Hepatocyte (in vitro differentiated cells): ENCODE data around the gene DMGDH. TPM values are rescaled to one million over a fixed set of nuclear protein-coding genes. Genes with fewer than 3 reads are reported as not detected.
A peak's percentile ranks its signal among the peaks of the same experiment; 100 is the strongest.

Source experiments
- DNase-seq: peaks from one replicate; pipeline ENCODE4 v3.0.0-alpha.2; 2016; ENCODE audit warnings: low spot score
- H2AFZ ChIP-seq: fragments of 200-600 bp; sonication (generic); 2 replicates; pipeline ENCODE4 v1.6.0; 2016; ENCODE audit warnings: antibody characterized with exemption, mild to moderate bottlenecking
- H3K27ac ChIP-seq: fragments of 200-600 bp; sonication (generic); 2 replicates; pipeline ENCODE4 v1.5.1; 2016; ENCODE audit warnings: mild to moderate bottlenecking
- H3K27me3 ChIP-seq: fragments of 200-600 bp; sonication (generic); 2 replicates; pipeline ENCODE4 v1.6.1; 2016
- H3K36me3 ChIP-seq: fragments of 200-600 bp; sonication (generic); replicated peaks from 2 replicates; pipeline ENCODE4 v1.5.1; 2016; ENCODE audit warnings: low read depth; ENCODE audit not compliant: insufficient read depth
- H3K4me1 ChIP-seq: fragments of 200-600 bp; sonication (generic); 2 replicates; pipeline ENCODE4 v1.5.1; 2016; ENCODE audit warnings: mild to moderate bottlenecking, moderate library complexity; ENCODE audit not compliant: insufficient read depth
- H3K4me2 ChIP-seq: fragments of 200-600 bp; sonication (generic); 2 replicates; pipeline ENCODE4 v1.6.0; 2016
- H3K4me3 ChIP-seq: fragments of 200-600 bp; sonication (generic); 2 replicates; pipeline ENCODE4 v1.5.1; 2016; ENCODE audit warnings: mild to moderate bottlenecking
- H3K79me2 ChIP-seq: fragments of 200-600 bp; sonication (generic); 2 replicates; pipeline ENCODE4 v1.6.0; 2017; ENCODE audit warnings: mild to moderate bottlenecking
- H3K9me2 ChIP-seq: fragments of 200-600 bp; sonication (generic); replicated peaks from 2 replicates; pipeline ENCODE4 v1.6.0; 2017; ENCODE audit warnings: mild to moderate bottlenecking; ENCODE audit not compliant: insufficient read depth
- H3K9me3 ChIP-seq: fragments of 200-600 bp; sonication (generic); 2 replicates; pipeline ENCODE4 v1.5.1; 2016; ENCODE audit warnings: low read depth, mild to moderate bottlenecking
- H4K20me1 ChIP-seq: fragments of 200-600 bp; sonication (generic); 2 replicates; pipeline ENCODE4 v1.6.0; 2016; ENCODE audit warnings: mild to moderate bottlenecking; ENCODE audit not compliant: insufficient read depth, poor library complexity, severe bottlenecking
- EZH2 ChIP-seq: fragments of 200-600 bp; sonication (generic); IDR thresholded peaks from 2 replicates; pipeline ENCODE4 v1.6.1; 2016; ENCODE audit warnings: antibody characterized with exemption, mild to moderate bottlenecking, borderline replicate concordance
- EZH2phosphoT487 ChIP-seq: fragments of 200-600 bp; sonication (generic); IDR thresholded peaks from one replicate; pipeline ENCODE4 v1.6.1; 2018; ENCODE audit warnings: antibody characterized with exemption, mild to moderate bottlenecking, low read depth, moderate library complexity; ENCODE audit not compliant: unreplicated experiment, severe bottlenecking
- WGBS: methylation state at CpG from one replicate; pipeline ENCODE4 v1.1.6; 2016; ENCODE audit warnings: low lambda C conversion rate; ENCODE audit errors: missing lambda C conversion rate; 5-methylcytosine and 5-hydroxymethylcytosine counted together
- polyA plus RNA-seq: library from polyadenylated mRNA; unstranded; fragments of >200 nt; fragmentation: Nextera tagmentation; extraction: Ambion mirVana; gene quantifications from 2 replicates; pipeline ENCODE4 v1.2.1, GENCODE V29; 2016
- total RNA-seq: library from RNA; depleted of rRNA; stranded (reverse); fragments of >200 nt; gene quantifications from 2 replicates; pipeline ENCODE4 v1.2.3, GENCODE V29; 2014
- TF ChIP-seq, protein P1 (sequence below): fragments of 200-600 bp; sonication (generic); IDR thresholded peaks from 2 replicates; pipeline ENCODE4 v1.5.1; 2016; ENCODE audit warnings: antibody characterized with exemption, mild to moderate bottlenecking; ENCODE audit not compliant: poor library complexity

The DMGDH gene
- total and polyA plus RNA-seq, 2 experiments from 2014 or later: 0.87 TPM

DNA sequence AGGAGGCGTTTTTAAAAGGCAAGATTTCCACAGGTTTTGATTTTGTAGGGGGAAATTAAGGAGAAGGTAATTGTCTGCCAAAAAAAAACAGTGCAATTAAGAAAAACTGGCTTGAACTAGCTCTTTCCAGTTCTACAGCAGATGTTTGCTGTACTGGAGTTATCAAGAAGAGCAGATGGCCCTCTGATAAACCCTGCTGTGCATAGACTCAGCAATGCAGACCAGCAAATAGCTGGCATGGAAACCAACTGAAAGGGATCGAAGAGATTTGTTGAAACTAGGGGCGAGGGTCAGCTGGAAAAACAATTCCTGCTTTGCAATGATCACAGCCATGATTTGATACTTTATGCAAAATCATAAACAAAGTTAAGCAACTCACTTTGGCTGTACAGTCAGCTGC, 24.3 kb upstream of the DMGDH start:
- peak; percentile 35 for DNase-seq
- H3K9me3 ChIP-seq: no peaks in the 10 kb centered on the region
- no peaks in the 10 kb centered on the region for H3K79me2 ChIP-seq
- no peaks in the 10 kb centered on the region for H3K9me2 ChIP-seq
- peak overlapping the region; percentile 54 for H3K4me2 ChIP-seq
- H3K4me1 ChIP-seq: peaks cover 11% of the 10 kb centered on the region
- peak overlapping the region; percentile 55 for H3K27ac ChIP-seq
- H3K4me3 ChIP-seq: no peak overlapping the region
- no peaks in the 10 kb centered on the region for H3K36me3 ChIP-seq
- TF ChIP-seq EZH2 (no peak), EZH2phosphoT487 (no peak)
- TF ChIP-seq, protein P1, sequence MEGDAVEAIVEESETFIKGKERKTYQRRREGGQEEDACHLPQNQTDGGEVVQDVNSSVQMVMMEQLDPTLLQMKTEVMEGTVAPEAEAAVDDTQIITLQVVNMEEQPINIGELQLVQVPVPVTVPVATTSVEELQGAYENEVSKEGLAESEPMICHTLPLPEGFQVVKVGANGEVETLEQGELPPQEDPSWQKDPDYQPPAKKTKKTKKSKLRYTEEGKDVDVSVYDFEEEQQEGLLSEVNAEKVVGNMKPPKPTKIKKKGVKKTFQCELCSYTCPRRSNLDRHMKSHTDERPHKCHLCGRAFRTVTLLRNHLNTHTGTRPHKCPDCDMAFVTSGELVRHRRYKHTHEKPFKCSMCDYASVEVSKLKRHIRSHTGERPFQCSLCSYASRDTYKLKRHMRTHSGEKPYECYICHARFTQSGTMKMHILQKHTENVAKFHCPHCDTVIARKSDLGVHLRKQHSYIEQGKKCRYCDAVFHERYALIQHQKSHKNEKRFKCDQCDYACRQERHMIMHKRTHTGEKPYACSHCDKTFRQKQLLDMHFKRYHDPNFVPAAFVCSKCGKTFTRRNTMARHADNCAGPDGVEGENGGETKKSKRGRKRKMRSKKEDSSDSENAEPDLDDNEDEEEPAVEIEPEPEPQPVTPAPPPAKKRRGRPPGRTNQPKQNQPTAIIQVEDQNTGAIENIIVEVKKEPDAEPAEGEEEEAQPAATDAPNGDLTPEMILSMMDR: no peak
- peak overlapping the region; percentile 27 for H2AFZ ChIP-seq
- H3K27me3 ChIP-seq: no peaks in the 10 kb centered on the region
- WGBS: 44% methylated on average over 3 of the region's 3 CpGs
- no peaks in the 10 kb centered on the region for H4K20me1 ChIP-seq

DNA sequence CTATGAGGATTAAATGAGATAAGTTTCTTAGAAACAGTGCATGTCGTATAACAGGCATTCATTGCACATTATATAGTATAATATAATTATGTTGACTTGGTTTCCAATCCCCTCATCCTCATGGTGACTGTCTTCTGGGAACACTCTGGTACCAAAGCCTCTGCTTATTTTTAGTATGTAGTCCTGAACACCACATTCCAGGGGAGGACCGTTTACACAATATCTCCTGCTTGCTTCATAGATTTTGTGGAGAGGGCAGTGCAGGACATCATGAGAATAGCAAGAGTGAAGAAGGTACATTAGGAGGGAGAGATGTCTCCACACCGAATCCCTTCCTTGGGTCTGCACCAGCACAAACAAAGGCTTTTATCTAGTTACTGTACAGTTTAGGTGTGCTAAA, 21.6 kb upstream of the DMGDH start:
- Histone ChIP-seq H3K27ac (no peak overlapping the region), H3K9me2 (no peaks in the 10 kb centered on the region), H4K20me1 (no peaks in the 10 kb centered on the region), H3K9me3 (no peaks in the 10 kb centered on the region), H3K79me2 (no peaks in the 10 kb centered on the region), H3K4me3 (no peak overlapping the region), H3K4me2 (no peak overlapping the region), H3K36me3 (no peaks in the 10 kb centered on the region), H2AFZ (no peak overlapping the region), H3K4me1 (peaks cover 11% of the 10 kb centered on the region), H3K27me3 (no peaks in the 10 kb centered on the region)
- TF ChIP-seq EZH2phosphoT487 (no peak), EZH2 (no peak)
- TF ChIP-seq, protein P1: no peak
- no peak for DNase-seq
- WGBS: 64% methylated on average over 3 of the region's 3 CpGs

DNA sequence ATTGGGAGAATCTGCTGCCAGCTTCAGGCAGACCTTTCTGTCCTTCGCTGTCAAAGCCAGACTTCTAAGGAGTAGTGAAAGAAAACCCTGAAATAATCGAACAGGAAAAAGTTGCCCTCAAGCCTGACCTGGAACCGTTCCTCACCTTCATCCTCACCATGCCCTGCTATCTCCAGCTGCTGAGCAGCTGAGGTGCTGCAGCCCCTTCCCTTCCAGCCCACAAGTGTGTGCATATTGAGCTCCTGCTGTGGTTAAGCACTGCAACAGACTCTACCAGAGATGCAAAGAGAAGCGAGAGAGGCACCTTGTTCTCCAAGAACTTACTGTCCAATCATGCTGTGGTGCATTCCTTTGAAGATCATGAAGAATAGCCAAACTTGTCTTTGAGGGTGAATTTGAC, 19.0 kb upstream of the DMGDH start:
- Histone ChIP-seq H3K4me3 (no peak overlapping the region), H3K36me3 (no peaks in the 10 kb centered on the region), H3K4me1 (peaks cover 2% of the 10 kb centered on the region), H4K20me1 (no peaks in the 10 kb centered on the region), H3K9me2 (no peaks in the 10 kb centered on the region), H3K27ac (no peak overlapping the region), H2AFZ (no peak overlapping the region), H3K27me3 (no peaks in the 10 kb centered on the region), H3K4me2 (no peak overlapping the region), H3K79me2 (no peaks in the 10 kb centered on the region), H3K9me3 (no peaks in the 10 kb centered on the region)
- DNase-seq: no peak
- 85% methylated on average over 4 of the region's 4 CpGs for WGBS
- TF ChIP-seq EZH2phosphoT487 (no peak), EZH2 (no peak)
- TF ChIP-seq, protein P1: no peak

DNA sequence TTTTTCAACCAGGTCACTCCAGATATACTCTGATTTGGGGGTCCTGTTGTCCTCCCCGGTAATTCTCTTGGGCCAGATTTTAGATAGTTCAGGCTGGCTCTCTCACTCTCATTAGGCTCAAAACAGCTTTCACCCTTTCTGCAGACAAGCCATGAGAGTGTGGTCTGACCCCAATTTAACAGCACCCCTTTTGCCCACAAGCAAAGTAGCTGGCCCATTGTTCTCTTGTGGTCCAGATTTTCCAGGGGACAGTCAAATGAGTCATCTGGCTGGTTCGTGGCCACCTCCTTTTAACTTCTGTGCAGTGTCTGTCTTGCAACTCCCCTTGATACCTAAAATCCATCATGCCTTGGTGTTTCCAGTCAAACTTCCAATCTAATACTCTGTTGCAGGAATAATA, 16.6 kb upstream of the DMGDH start:
- WGBS: 81% methylated on average over 2 of the region's 2 CpGs

More for the DNA sequence above, 16.6 kb upstream of the DMGDH start:
- no peaks in the 10 kb centered on the region for H3K27me3 ChIP-seq
- H4K20me1 ChIP-seq: no peaks in the 10 kb centered on the region
- no peak for TF ChIP-seq EZH2phosphoT487
- TF ChIP-seq, protein P1: no peak
- TF ChIP-seq EZH2: no peak
- H3K36me3 ChIP-seq: no peaks in the 10 kb centered on the region
- no peaks in the 10 kb centered on the region for H3K9me2 ChIP-seq
- H3K4me1 ChIP-seq: no peaks in the 10 kb centered on the region
- H2AFZ ChIP-seq: no peak overlapping the region
- H3K4me3 ChIP-seq: no peak overlapping the region
- H3K4me2 ChIP-seq: no peak overlapping the region
- no peak for DNase-seq
- H3K79me2 ChIP-seq: no peaks in the 10 kb centered on the region
- H3K27ac ChIP-seq: no peak overlapping the region
- no peaks in the 10 kb centered on the region for H3K9me3 ChIP-seq
